ENCODE measurements around the gene JMJD6. TPM values are rescaled to one million over a fixed set of nuclear protein-coding genes. Genes with fewer than 3 reads are reported as not detected.

JMJD6 gene
- polyA plus RNA-seq, 1 experiment: 17.2 TPM

GRCh38 chr17:76679239-76679638 lies 47.2 kb downstream of the JMJD6 start:
- POLR2A ChIA-PET: interaction anchor here (0.6 kb wide), 1 partner anchor 117 kb away, joined by 6 read pairs; no protein-coding TSS in a partner anchor
- no peak overlapping the region for H3K4me3 ChIP-seq (ENCODE audit: low read depth, low read length)
- DNase-seq (ENCODE audit: low read depth): no peak
- TF ChIP-seq CTCF (IDR thresholded peaks at IDR 0.05; ENCODE audit: insufficient read depth, low read depth, low read length): no peak
- no peaks in the 10 kb centered on the region for H3K27me3 ChIP-seq (ENCODE audit: control insufficient read depth, insufficient read depth, low read length)
- peaks cover 31% of the 10 kb centered on the region for H3K36me3 ChIP-seq (ENCODE audit: control insufficient read depth, insufficient read depth, low read length)
- CTCF ChIA-PET: interaction anchor here (1.5 kb wide), 1 partner anchor 157 kb away, joined by 4 read pairs; no protein-coding TSS in a partner anchor

- ChIA-PET CTCF (interaction anchor here (1.2 to 1.5 kb wide), 2 partner anchors 13 to 156 kb away, joined by 4 read pairs; no protein-coding TSS in a partner anchor), POLR2A (no interaction called here)
- TF ChIP-seq CTCF (IDR thresholded peaks at IDR 0.05; ENCODE audit: insufficient read depth, low read depth, low read length): no peak
- no peak for DNase-seq (ENCODE audit: low read depth)
- no peaks in the 10 kb centered on the region for H3K27me3 ChIP-seq (ENCODE audit: control insufficient read depth, insufficient read depth, low read length)
- H3K36me3 ChIP-seq (ENCODE audit: control insufficient read depth, insufficient read depth, low read length): peaks cover 26% of the 10 kb centered on the region
- no peak overlapping the region for H3K4me3 ChIP-seq (ENCODE audit: low read depth, low read length)
Observed at GRCh38 chr17:76678330-76678729, 48.1 kb downstream of the JMJD6 start.

GRCh38 chr17:76677406-76677805 lies 49.0 kb downstream of the JMJD6 start:
- Histone ChIP-seq H3K27me3 (ENCODE audit: control insufficient read depth, insufficient read depth, low read length) (no peaks in the 10 kb centered on the region), H3K4me3 (ENCODE audit: low read depth, low read length) (no peak overlapping the region), H3K36me3 (ENCODE audit: control insufficient read depth, insufficient read depth, low read length) (peaks cover 21% of the 10 kb centered on the region)
- CTCF ChIA-PET: interaction anchor here (0.7 to 1.2 kb wide), 3 partner anchors 13 to 118 kb away, joined by 3 to 4 read pairs (median 3); no protein-coding TSS in a partner anchor
- POLR2A ChIA-PET: no interaction called here
- DNase-seq (ENCODE audit: low read depth): no peak
- TF ChIP-seq CTCF (IDR thresholded peaks at IDR 0.05; ENCODE audit: insufficient read depth, low read depth, low read length): no peak

- POLR2A ChIA-PET: no interaction called here
- peaks cover 17% of the 10 kb centered on the region for H3K36me3 ChIP-seq (ENCODE audit: control insufficient read depth, insufficient read depth, low read length)
Observed at GRCh38 chr17:76676629-76677028, 49.8 kb downstream of the JMJD6 start.

GRCh38 chr17:76675648-76676047 lies 50.8 kb downstream of the JMJD6 start:
- TF ChIP-seq CTCF (IDR thresholded peaks at IDR 0.05; ENCODE audit: insufficient read depth, low read depth, low read length): no peak
- CTCF ChIA-PET: no interaction called here

More at GRCh38 chr17:76676629-76677028, 49.8 kb downstream of the JMJD6 start:
- Histone ChIP-seq H3K27me3 (ENCODE audit: control insufficient read depth, insufficient read depth, low read length) (no peaks in the 10 kb centered on the region), H3K4me3 (ENCODE audit: low read depth, low read length) (no peak overlapping the region)
- CTCF ChIA-PET: no interaction called here
- TF ChIP-seq CTCF (IDR thresholded peaks at IDR 0.05; ENCODE audit: insufficient read depth, low read depth, low read length): no peak
- DNase-seq (ENCODE audit: low read depth): no peak

More at GRCh38 chr17:76675648-76676047, 50.8 kb downstream of the JMJD6 start:
- POLR2A ChIA-PET: no interaction called here
- no peak for DNase-seq (ENCODE audit: low read depth)
- H3K27me3 ChIP-seq (ENCODE audit: control insufficient read depth, insufficient read depth, low read length): no peaks in the 10 kb centered on the region
- no peak overlapping the region for H3K4me3 ChIP-seq (ENCODE audit: low read depth, low read length)
- peaks cover 12% of the 10 kb centered on the region for H3K36me3 ChIP-seq (ENCODE audit: control insufficient read depth, insufficient read depth, low read length)
